Fibroblast of skin of left quadriceps (primary cell): ENCODE measurements around the gene SRSF6.
A peak's percentile ranks its signal among the peaks of the same experiment; 100 is the strongest.
"Not testable (repeated sequence)": the region's sequence is repeated elsewhere in the genome, so short reads cannot be mapped to it uniquely, and the experiment has no call there.

Source experiments
- DNase-seq, 2 experiments: peaks; one replicate each; pipeline ENCODE4 v3.0.0-alpha.2; 2013; ENCODE audit warnings: low read depth in 2 of 2

SRSF6 gene

DNA sequence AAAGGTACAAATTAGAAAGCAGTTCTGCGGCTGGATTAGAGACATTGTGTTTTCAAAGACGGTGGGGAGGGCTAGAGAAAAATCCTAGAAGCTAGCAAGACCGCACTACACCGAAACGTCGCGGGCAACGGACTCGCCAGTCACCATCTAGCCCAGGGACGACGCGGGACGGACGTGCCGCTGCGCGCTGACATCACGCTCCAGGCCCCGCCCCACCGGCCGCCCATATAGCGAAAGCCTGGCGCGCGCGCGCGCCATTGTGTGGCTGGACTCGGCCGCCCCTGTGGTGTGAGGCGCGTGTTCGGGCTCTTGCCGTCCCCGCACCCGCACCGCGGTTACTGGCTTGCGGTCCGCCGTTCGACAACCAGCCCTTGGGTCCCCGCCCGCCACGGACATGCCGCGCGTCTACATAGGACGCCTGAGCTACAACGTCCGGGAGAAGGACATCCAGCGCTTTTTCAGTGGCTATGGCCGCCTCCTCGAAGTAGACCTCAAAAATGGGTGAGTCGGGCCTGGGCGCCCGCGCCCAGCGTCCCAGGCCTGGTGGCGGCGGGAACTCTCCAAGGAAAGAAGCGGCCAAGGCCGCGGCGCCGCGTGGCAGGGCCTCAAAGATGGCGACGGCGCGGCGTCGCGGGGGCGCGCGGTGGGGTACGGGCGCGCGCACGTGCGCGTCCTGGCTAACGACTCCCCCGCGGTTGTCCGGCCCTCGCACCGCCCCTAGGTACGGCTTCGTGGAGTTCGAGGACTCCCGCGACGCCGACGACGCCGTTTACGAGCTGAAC is at the start of gene SRSF6:
Gene SRSF6 (plus strand): TSS at position 257 of the 782 bp plus-strand sequence. CDS start 138 bp downstream, at position 395.
- DNase-seq, result peak; percentile 78 to 83

DNA sequence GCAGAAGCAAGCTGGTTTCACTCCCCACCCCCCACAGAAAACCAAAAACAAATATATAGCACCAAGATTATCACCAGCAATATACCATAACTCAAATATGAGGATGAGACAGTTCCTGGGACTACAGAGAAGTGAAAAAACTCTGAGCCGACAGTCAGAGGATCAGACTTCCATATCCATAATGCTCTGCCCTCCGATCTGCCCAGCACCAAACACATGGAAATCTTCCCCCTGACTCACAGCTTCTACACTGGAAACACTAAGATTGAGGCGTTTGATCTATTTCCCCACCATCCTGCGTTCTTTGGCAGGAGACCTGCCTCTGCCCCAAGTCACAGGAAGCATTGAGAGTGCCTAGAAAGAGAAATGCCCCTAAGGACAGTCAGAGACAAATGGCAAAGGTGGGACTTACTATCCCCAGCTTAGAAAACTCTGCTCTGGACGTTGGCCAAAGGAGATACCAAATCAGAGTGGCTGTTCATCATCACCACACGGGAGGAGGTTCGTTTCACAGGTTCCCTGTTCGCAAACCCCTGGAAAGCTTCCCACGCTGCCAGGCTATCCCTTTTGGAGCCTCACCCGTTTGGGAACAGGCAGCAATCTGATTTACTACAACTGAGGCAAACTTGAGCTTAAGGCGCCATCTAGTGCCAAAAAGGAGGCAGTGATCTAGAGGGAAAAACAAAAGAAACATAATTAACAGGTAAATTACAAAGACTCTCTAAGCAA is 48.7 kb upstream of the SRSF6 start:
- peak in 1 of 2 experiments; percentile 21 for DNase-seq

DNA sequence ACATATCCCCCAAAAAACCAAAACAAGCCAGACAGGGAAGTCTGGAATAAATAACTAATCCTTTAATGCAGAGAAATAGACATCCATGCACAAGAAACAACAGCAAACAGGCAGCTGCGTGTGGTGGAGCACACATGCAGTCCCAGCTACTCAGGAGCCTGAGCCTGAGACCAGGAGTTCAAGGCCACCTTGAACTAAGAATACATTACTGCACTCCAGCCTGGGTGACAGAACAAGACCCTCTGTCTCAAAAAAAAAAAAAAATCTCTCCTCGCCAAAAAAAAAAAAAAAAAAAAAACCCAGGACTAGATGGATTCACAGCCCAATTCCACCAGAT is 48.2 kb upstream of the SRSF6 start:
- no peak for DNase-seq

DNA sequence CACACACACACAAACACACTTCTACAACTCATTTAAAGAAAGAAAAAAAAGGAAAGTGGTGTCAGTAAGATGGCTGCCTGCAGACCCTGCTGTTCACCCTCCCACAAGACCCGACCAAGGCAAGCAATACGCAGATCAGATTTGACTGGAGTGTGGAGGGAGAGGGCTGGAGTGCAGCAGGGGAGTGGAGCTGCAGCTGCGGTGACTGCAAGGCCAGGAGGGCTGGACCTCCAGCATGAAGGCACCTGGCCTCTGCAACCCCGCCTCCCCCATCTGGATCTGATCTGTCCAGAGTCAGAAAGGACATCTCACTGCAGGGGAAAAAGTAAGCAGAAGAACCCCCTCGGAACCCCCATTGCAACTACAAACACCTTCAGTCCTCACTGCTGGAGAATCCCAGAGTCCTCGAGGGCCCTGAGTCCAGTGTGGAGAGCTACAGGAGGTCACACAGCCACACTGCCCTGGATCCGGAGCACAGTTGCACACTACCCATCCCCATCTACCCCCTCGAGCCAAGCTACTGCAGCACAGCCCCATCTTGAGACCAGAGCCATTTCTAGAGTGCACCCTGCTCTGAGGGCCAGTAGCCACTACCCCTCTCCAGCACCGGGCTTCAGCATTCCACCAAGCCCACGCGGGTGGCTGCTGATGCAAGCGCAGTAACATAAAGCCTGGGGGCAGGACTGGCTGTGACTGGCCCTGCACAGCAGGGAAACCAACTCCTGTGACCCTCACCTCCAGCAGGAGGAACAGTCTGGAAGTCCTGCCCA is 41.9 kb upstream of the SRSF6 start:
- no peak for DNase-seq

DNA sequence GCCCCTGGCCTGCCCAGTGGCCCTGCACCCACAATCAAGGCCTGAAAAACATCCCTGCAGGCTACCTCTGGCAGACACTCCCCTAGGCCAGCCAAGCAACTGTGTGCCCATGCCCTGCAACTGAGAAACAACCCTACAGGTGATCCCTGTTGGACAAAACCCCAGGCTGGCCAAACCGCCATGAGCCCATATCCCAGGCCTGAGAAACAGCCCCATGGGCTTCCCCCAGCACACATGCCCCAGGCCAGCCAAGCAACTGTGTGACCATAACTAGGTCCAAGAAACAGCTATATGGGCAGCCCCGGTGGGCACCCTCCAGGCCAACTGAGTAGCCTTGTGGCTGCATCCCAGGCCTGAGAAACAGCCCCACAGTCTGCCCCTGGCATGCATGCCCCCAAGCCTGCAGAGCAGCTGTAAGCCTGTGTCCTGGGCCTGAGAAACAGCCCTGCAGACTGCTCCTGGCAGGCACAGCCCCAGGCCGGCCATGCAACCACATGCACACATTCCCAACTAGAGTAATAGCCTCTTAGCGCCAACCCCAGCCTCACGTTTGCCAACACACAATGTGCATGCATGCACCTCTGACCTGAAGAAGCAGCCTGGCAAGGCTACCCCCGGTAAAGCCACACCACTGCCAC is 41.0 kb upstream of the SRSF6 start:
- no peak for DNase-seq

DNA sequence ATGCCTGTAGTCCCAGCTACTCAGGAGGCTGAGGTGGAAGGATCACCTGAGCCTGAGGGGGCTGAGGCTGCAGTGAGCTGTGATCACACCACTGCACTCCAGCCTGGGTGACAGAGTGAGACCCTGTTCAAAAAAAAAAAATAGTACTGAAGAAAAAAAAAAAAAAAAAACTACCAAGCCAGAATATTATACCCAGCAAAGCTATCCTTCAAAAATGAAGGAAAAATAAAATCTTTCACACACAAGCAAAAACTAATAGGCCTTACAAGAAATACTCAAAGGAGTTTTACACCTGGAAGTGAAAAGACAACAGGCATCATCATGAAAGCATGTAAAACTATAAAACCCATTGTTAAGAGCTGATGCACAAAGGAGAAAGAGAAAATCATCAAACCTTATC is 37.5 kb upstream of the SRSF6 start:
- no peak for DNase-seq

DNA sequence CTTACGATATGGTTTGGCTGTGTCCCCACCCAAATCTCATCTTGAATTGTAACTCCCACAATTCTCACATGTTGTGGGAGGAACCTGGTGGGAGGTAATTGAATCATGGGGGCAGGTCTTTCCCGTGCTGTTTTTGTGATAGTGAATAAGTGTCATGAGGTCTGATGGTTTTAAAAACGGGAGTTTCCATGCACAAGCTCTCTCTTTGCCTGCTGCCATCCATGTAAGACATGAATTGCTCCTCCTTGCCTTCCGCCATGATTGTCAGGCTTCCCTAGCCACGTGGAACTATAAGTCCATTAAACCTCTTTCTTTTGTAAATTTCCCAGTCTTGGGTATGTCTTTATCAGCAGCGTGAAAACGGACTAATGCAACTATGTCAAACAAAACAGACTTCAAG is 36.8 kb upstream of the SRSF6 start:
- not testable (repeated sequence) for DNase-seq

DNA sequence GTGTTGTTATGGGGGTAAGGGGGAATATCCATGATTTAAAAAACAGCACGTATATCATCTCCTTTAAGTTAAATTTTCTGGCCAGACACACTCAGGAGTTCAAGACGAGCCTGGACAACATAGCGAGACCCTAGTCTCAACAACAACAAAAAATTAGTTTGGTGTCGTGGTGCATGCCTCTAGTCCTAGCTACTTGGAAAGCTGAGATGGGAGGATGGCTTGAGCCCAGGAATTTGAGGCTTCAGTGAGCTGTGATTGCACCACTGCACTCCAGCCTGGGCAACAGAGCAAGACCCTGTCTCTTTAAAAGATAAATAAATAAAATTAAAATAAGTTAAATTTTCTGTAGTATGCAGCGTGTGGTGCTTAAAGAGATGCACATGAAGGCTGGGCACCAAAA is 31.5 kb upstream of the SRSF6 start:
- no peak for DNase-seq

DNA sequence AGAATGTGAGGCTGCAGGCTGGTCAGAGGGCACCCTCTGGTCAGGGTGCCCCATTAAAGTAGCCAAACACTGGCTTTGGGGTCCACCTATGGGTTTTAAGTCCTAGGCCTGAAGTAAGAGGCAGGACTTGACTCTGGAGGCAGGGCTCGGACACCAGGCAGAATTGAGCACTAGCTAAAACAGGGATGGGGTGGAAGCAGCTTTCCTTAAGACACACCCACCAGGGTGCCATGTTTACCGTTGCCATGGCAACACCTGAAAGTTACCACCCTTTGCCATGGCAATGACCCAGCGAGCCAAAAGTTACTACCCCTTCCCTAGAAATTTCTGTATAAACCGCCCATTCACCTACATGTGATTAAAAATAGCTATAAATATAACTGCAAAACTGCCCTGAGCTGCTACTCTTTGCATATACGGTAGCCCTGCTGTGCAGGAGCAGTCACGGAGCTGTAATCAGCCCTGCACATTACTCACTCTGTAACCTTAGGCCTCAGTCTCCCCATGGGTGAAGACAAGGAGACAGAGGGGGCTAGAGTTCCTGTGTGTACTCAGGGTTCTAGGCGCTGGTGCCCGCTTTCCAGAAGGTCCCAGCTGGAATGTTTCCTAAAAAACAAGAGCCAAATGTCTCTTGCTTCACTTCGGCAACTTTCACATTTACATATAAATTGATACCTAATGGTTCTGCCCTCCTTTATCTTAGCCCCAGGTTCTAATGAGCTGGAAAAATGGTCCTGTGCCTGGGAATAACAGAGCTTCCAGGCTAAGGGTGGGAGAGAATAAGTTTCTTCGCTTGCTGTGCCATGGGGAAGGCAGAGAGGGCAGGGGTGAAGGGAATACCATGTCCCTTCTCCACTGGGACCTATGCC is 27.2 kb upstream of the SRSF6 start:
- no peak for DNase-seq

DNA sequence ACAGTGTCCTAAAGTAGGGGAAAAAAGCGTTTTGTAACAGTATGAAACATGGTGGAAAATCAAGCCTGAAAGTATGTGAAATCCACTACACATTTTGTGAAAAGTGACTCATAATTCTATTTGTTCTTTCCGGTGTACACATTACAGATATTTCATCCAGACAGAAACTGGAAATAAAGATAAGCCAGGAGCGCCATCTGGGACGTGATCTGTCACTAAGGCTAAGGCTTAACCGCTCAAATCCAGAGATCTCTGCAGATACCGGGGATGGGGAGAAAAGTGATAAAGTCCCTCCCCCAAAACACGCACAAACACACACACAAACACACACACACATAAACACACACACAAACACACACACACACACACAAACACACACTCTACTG is 26.6 kb upstream of the SRSF6 start:
- DNase-seq, result no peak

DNA sequence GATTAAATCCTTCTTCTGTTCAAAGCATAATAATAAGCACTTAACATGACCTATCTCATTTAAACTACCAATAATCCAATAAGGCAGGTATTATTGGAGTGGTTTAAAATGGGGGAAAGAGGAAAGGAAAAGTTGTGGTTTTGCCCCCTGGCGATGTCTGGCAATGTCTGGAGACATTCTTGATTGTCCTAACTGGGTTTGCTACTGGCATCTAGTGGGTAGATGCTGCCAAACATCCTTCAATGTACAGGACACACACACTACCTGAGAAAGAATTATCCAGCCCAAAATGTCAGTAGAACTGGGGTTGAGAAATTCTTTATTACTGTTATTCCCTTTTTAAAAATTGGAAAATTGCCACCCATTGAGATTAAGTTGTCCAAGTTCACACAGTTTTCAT is 25.2 kb upstream of the SRSF6 start:
- no peak for DNase-seq

DNA sequence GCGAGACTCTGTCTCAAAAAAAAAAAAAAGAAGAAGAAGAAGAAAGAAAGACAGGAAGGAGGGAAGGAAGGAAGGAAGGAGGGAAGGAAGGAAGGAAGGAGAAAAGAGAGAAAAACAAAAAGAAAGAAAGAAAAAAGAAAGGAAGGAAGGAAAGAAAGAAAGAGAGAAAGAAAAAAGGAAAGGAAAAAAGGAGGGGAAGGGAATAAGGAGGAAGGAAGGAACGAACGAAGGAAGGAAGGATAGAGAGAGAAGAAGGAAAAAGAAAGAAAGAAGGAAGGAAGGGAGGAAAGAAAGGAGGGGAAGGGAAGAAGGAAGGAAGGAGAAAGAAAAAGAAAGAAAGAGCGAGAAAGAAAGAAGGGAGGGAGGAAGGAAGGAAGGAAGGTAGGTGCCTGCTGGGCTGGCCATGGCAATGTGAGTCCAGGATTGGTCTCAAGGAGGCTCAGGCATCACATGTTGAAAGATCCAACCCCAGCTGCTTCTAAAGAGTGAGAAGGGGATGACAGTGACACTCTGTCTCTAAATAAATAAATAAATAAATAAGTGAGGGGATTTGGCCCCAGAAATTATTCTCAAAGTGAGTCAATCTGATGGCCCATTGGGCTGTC is 24.3 kb upstream of the SRSF6 start:
- DNase-seq, result no peak

DNA sequence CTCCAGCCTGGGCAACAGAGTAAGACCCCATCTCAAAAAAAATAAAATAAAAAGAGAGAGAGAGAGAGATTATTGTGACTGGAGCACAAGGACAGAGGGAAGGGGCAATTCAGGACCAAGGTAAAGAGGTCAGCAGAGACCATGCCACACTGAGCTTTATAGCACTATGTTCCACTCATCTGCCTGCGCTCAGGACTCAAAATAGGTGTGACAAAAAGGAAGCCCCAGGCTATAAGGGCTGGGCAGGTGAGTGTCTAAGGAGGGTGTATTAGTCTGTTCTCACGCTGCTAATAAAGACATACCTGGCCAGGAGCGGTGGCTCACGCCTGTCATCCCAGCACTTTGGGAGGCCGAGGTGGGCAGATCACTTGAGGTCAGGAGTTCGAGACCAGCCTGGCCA is 23.1 kb upstream of the SRSF6 start:
- no peak for DNase-seq

DNA sequence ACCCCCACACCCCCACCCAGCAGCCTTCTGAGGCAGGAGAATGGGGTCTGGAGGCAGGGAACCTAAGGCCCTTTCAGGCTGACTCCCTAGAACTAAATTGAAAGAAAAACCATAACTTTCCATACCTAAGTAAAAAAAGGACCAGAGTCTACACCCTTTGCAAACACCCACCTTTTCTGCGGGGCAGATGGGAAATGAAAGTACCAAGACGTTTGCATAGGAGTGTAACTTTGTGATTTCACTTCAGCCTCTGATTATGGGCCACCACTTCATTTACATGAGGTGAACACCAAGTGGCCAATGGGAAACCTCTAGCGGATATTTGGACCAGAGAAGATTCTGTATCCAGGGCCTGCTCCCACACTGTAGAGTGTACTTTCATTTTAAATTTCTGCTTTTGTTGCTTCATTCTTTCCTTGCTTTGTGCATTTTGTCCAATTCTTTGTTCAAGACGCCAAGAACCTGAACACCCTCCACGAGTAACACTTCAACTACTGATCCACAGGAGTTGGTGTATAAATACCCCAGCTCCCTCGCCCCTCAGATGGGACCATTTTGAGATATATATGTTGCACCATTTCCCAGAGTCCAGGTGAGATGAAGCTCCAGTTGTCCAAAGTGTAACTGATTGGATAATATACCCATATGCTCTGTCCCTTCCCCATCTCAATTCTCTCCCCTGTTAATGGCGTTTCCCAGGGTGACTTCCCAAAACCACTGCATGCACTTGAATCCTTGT is 18.9 kb upstream of the SRSF6 start:
- no peak for DNase-seq

DNA sequence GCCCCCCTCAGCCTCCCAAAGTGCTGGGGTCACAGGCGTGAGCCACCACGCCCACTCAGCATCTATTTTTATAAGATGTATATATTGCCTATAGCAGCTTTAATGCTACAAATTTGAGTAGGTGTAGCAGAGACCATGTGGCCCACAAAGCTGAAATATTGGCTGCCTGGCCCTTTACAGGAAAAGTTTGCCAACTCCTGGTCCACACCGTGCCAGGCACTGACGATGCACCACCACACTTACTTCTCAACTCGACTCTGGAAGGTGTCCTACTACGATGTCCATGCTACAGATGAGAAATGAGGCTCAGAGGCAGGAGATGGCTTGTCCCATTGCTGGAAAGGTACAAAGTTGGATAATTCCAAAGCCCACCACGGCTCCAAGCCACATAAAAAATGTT is 17.2 kb upstream of the SRSF6 start:
- no peak for DNase-seq

DNA sequence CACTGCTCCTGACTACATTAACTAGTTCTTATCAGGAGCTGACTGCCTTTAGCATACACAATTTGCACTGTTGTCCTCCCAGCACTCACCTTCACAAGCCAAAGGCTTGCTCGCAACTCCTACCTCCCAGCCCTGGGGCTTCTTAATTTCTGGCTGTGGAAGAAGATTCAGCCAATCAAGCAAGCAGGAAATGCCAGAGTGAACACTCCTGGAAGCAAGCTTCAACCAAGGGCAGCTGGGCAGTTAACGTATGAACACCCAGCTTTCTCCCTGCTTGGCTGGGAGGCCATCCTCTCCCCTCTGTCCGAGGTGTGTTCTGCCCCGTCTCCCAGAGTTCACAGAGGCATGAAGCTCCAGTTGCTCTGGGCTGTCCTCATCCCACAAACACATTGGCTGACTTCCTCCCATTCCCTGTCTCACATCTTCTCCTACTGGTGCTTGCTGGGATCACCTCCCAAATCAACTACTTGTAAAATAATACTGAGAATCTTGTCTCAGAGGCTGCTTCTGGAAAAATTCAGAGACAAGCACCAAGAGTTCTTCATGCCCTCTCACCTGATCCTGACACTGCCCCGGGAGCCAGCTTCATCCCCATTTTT is 15.3 kb upstream of the SRSF6 start:
- DNase-seq, result no peak

DNA sequence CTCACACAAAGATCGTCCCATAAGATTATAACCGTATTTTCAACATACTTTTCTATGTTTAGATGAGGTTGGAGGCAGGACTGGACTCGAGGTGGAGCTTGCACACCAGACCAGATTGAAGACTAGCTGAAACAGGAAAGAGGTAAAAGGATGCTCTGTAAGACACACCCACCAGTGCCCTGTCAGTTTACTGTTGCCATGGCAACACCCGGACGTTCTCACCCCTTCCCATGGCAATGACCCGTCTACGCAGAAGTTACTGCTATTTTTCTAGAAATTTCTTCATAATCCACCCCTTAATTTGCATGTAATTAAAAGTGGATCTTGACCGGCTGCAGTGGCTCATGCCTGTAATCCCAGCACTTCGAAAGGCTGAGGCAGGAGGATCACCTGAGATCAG is 13.6 kb upstream of the SRSF6 start:
- no peak for DNase-seq

DNA sequence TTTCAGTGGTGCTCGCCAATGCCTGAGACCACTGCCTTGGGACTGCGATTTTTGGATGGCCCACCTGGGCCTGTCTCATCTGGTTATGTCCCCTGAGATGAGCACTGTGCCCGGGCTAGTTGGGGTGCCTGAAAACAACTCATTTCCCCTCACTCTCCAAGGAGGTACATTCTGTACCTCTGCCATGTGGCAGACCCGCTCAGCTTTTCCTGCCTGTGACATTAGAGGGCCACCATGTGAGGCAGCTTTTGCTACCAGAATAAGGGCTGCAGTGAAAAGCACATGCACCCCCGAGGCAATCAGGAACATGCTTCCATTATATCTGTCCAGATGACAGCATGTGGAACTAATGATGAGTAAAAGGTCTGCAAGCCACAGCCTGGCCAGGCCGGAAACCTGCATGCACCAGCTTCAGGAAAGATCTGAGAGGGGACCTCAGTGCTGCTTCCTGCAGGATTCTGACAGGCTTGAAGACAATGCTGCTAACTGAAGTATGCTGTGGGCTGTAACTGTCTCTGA is 11.3 kb upstream of the SRSF6 start:
- no peak for DNase-seq

DNA sequence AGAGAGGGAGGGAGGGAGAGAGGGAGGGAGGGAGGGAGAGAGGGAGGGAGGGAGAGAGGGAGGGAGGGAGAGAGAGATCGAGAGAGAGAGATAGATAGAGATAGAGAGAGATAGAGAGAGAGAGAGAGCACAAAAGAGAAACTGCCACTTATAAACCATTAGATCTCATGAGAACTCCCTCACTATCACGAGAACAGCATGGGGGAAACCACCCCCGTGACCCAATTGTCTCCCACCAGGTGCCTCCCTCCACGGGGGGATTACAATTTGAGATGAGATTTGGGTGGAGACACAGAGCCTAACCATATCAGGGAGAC is 9.3 kb upstream of the SRSF6 start:
- DNase-seq, result not testable (repeated sequence)
